Tibial nerve (tissue), 4 donors: Measurements from ENCODE around the gene PYDC1. TPM values are rescaled to one million over a fixed set of nuclear protein-coding genes. Genes with fewer than 3 reads are reported as not detected.
"Not testable (repeated sequence)": the region's sequence is repeated elsewhere in the genome, so short reads cannot be mapped to it uniquely, and the experiment has no call there.

ENCODE experiments used
- DNase-seq, 2 donors: peaks; one replicate each; pipeline ENCODE4 v3.0.0-alpha.2; 2019; ENCODE audit warnings: low spot score in 2 of 2
- H3K27ac ChIP-seq, 4 donors: fragments of 200-600 bp; sonication (generic) in 3 of 4; one replicate each; pipeline ENCODE4 v1.5.1; 2017 to 2019; ENCODE audit warnings: mild to moderate bottlenecking in 1 of 4
- H3K27me3 ChIP-seq, 2 donors: fragments of 200-600 bp; sonication (generic) in 1 of 2; one replicate each; pipeline versions ENCODE4 v1.5.1 to v1.6.0; 2017 to 2019
- H3K36me3 ChIP-seq, 3 donors: fragments of 200-600 bp; sonication (generic); one replicate each; pipeline ENCODE4 v1.5.1; 2018 to 2019
- H3K4me1 ChIP-seq, 4 donors: fragments of 200-600 bp; sonication (generic) in 3 of 4; one replicate each; pipeline ENCODE4 v1.5.1; 2017 to 2019
- H3K4me3 ChIP-seq, 4 donors: fragments of 200-600 bp; sonication (generic) in 3 of 4; one replicate each; pipeline ENCODE4 v1.5.1; 2017 to 2019; ENCODE audit warnings: mild to moderate bottlenecking in 1 of 4, moderate library complexity in 1 of 4
- H3K9me3 ChIP-seq, 4 donors: fragments of 200-600 bp; sonication (generic) in 3 of 4; one replicate each; pipeline ENCODE4 v1.5.1; 2017 to 2019
- CTCF ChIP-seq, 5 experiments: fragments of 200-600 bp in 3 of 5; fragments of 450-650 bp in 2 of 5; sonication (generic) in 3 of 5; IDR thresholded peaks; one replicate each; pipeline ENCODE4 v1.5.1; 2016 to 2019; ENCODE audit warnings: antibody characterized with exemption in 5 of 5, mild to moderate bottlenecking in 3 of 5, moderate library complexity in 2 of 5
- EP300 ChIP-seq, 2 donors: sonication (generic); formaldehyde crosslinking; IDR thresholded peaks; one replicate each; pipeline ENCODE4 v1.6.1; 2017; ENCODE audit warnings: antibody characterized with exemption in 2 of 2, mild to moderate bottlenecking in 1 of 2
- POLR2A ChIP-seq, 2 donors: fragments of 450-650 bp; IDR thresholded peaks; one replicate each; pipeline ENCODE4 v1.6.1; 2017; ENCODE audit warnings: antibody characterized with exemption in 2 of 2, mild to moderate bottlenecking in 2 of 2, moderate library complexity in 2 of 2
- WGBS, 2 donors: methylation state at CpG; one replicate each; pipeline ENCODE4 v1.1.5; 2018; 5-methylcytosine and 5-hydroxymethylcytosine counted together
- total RNA-seq, 4 donors: library from RNA; depleted of rRNA; stranded (reverse); fragments of >200 nt; gene quantifications; one replicate each; pipeline ENCODE4 v1.1.0, GENCODE V29; 2016

The PYDC1 gene
- total RNA-seq, 4 donors from 2014 or later = 5.5 TPM; not detected in 3

GRCh38 chr16:31202414-31203375 is 14.2 kb downstream of the PYDC1 start, which contains the start of gene PYCARD:
Gene PYCARD (minus strand): TSS chr16:31202760. CDS start chr16:31202690, 70 bp downstream.
- 6 to 9% methylated on average over 37 to 44 of the region's 69 CpGs for WGBS, 2 donors
- H3K27ac ChIP-seq = peak within 1 kb of the TSS; percentile 11 to 70 (median 64)
- peak; percentile 19 to 32 for DNase-seq

GRCh38 chr16:31201582-31202413 is 15.1 kb downstream of the PYDC1 start:
- no peaks in the 10 kb centered on the region for H3K9me3 ChIP-seq
- TF ChIP-seq EP300 (IDR thresholded peaks at IDR 0.05) = no peak
- no peak for TF ChIP-seq CTCF (IDR thresholded peaks at IDR 0.05)
- no peak for TF ChIP-seq POLR2A (IDR thresholded peaks at IDR 0.05)
- peak overlapping the region; percentile 11 to 66 (median 50) for H3K27ac ChIP-seq
- 18 to 24% methylated on average over 8 to 23 of the region's 35 CpGs for WGBS, 2 donors
- peaks cover 0 to 36% (median 17%) of the 10 kb centered on the region in 4 donors for H3K4me1 ChIP-seq
- H3K36me3 ChIP-seq = peaks cover 0 to 33% (median 0%) of the 10 kb centered on the region in 3 donors
- H3K27me3 ChIP-seq = no peaks in the 10 kb centered on the region
- H3K4me3 ChIP-seq = peak overlapping the region; percentile 53 to 80 (median 65)
- DNase-seq = no peak

More at GRCh38 chr16:31202414-31203375, 14.2 kb downstream of the PYDC1 start, which contains the start of gene PYCARD:
- Histone ChIP-seq H3K4me1 (peaks cover 0 to 36% (median 17%) of the 10 kb centered on the region in 4 donors), H3K4me3 (peak within 1 kb of the TSS; percentile 53 to 80 (median 65)), H3K9me3 (no peaks in the 10 kb centered on the region), H3K27me3 (no peaks in the 10 kb centered on the region), H3K36me3 (peaks cover 0 to 24% (median 0%) of the 10 kb centered on the region in 3 donors)
- TF ChIP-seq POLR2A (IDR thresholded peaks at IDR 0.05) = no peak
- TF ChIP-seq EP300 (IDR thresholded peaks at IDR 0.05) = peak in 1 of 2 donors; percentile 6
- no peak for TF ChIP-seq CTCF (IDR thresholded peaks at IDR 0.05)

GRCh38 chr16:31200821-31201568 is 15.9 kb downstream of the PYDC1 start:
- peak overlapping the region in 2 of 4 donors; percentile 61 to 80 for H3K4me3 ChIP-seq
- no peaks in the 10 kb centered on the region for H3K27me3 ChIP-seq
- H3K4me1 ChIP-seq = peaks cover 0 to 36% (median 17%) of the 10 kb centered on the region in 4 donors
- WGBS, 2 donors = 48 to 55% methylated on average over 8 of the region's 8 CpGs
- DNase-seq = no peak
- TF ChIP-seq CTCF (IDR thresholded peaks at IDR 0.05) (no peak), EP300 (IDR thresholded peaks at IDR 0.05) (no peak), POLR2A (IDR thresholded peaks at IDR 0.05) (no peak)
- peak overlapping the region in 1 of 4 donors; percentile 66 for H3K27ac ChIP-seq
- no peaks in the 10 kb centered on the region for H3K9me3 ChIP-seq
- H3K36me3 ChIP-seq = peaks cover 0 to 41% (median 0%) of the 10 kb centered on the region in 3 donors

GRCh38 chr16:31200111-31200510 is 16.8 kb downstream of the PYDC1 start:
- H3K4me3 ChIP-seq, H3K27ac ChIP-seq, H3K27me3 ChIP-seq, DNase-seq, H3K9me3 ChIP-seq: not testable (repeated sequence)
- H3K36me3 ChIP-seq = peaks cover 0 to 50% (median 0%) of the 10 kb centered on the region in 3 donors
- 88% methylated on average over 8 of the region's 8 CpGs for WGBS, 2 donors
- peaks cover 0 to 36% (median 17%) of the 10 kb centered on the region in 4 donors for H3K4me1 ChIP-seq
